GM23248 (cell line): Measurements from ENCODE around the gene CHDH.

Experiments used
- EZH2 ChIP-seq: fragments of 200-600 bp; sonication (generic); IDR thresholded peaks from 2 replicates; pipeline ENCODE4 v1.6.1; 2018; ENCODE audit warnings: antibody characterized with exemption, mild to moderate bottlenecking; ENCODE audit not compliant: insufficient read depth, poor library complexity, severe bottlenecking
- EZH2phosphoT487 ChIP-seq: fragments of 200-600 bp; sonication (generic); IDR thresholded peaks from 2 replicates; pipeline ENCODE4 v1.6.1; 2018; ENCODE audit warnings: antibody characterized with exemption, moderate library complexity, mild to moderate bottlenecking, low read depth; ENCODE audit not compliant: insufficient read depth

GRCh38 chr3:53865732-53866499, 19.7 kb upstream of the CHDH start:
- no peak for TF ChIP-seq EZH2
- no peak for TF ChIP-seq EZH2phosphoT487
